ENCODE results near the gene UQCC2.
A peak's percentile ranks its signal among the peaks of the same experiment; 100 is the strongest.

Gene UQCC2

GRCh38 chr6:33696548-33697518 lies 14.7 kb downstream of the UQCC2 start:
- Mint-ChIP-seq H3K27ac (peak overlapping the region; percentile 92), H3K36me3 (ENCODE audit: low read depth) (peaks cover 42% of the 10 kb centered on the region), H3K9me3 (no peaks in the 10 kb centered on the region), H3K27me3 (no peaks in the 10 kb centered on the region), H3K4me3 (no peak overlapping the region), H3K4me1 (peaks cover 76% of the 10 kb centered on the region)
- ATAC-seq (no peak), DNase-seq (no peak)

DNA sequence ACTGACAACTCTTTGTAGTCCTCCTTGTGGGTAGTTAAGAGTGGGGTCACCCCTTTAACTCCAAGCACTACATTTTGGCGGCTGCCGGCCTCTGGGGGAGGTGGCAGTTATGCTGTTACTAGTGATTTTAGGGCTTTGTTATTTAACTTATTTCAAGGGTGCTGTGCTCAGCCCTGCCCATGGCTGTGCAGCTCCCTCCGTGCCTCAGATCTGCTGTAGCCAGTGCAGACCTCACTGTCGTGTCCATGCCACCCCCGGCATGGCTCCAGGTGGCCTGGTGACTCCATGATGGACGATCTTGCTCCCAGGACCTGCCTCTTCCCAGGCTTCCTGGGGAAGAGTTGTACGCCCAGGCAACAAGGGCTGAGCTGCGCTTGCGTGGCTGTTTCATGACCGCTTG lies 15.4 kb downstream of the UQCC2 start:
- H3K27ac Mint-ChIP-seq = peak overlapping the region; percentile 92

GRCh38 chr6:33695451-33695887 lies 16.0 kb downstream of the UQCC2 start:
- H3K4me1 Mint-ChIP-seq = peaks cover 82% of the 10 kb centered on the region
- H3K4me3 Mint-ChIP-seq = no peak overlapping the region
- DNase-seq = no peak
- ATAC-seq = no peak
- H3K36me3 Mint-ChIP-seq (ENCODE audit: low read depth) = peaks cover 52% of the 10 kb centered on the region
- H3K27me3 Mint-ChIP-seq = no peaks in the 10 kb centered on the region
- H3K27ac Mint-ChIP-seq = peak overlapping the region; percentile 92
- no peaks in the 10 kb centered on the region for H3K9me3 Mint-ChIP-seq

More for the DNA sequence above, 15.4 kb downstream of the UQCC2 start:
- peaks cover 48% of the 10 kb centered on the region for H3K36me3 Mint-ChIP-seq (ENCODE audit: low read depth)
- ATAC-seq (no peak), DNase-seq (no peak)
- H3K4me1 Mint-ChIP-seq = peaks cover 82% of the 10 kb centered on the region
- no peaks in the 10 kb centered on the region for H3K9me3 Mint-ChIP-seq
- H3K4me3 Mint-ChIP-seq = no peak overlapping the region
- no peaks in the 10 kb centered on the region for H3K27me3 Mint-ChIP-seq

DNA sequence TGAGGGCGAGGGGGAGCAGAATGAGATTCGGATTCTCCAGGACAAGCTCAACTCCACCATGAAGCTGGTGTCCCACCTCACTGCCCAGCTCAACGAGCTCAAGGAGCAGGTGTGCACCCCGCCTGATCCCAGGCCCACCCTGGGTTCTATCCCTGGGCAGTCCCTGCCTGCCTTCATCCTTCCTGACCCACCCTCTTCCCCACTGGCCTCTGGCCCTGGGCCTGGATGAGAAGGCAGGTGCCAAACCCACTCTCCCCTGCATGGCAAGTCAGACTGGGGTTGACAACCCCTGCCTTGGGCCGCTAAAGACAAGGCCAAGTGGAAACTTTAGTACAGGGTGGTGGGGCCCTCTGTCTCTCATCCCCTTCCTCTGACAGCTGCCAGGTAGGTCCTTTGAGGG lies 16.5 kb downstream of the UQCC2 start:
- DNase-seq (no peak), ATAC-seq (peak; percentile 3)
- H3K4me3 Mint-ChIP-seq = peak overlapping the region; percentile 56
- peak overlapping the region; percentile 92 for H3K27ac Mint-ChIP-seq
- H3K9me3 Mint-ChIP-seq = no peaks in the 10 kb centered on the region
- H3K36me3 Mint-ChIP-seq (ENCODE audit: low read depth) = peaks cover 48% of the 10 kb centered on the region
- peaks cover 77% of the 10 kb centered on the region for H3K4me1 Mint-ChIP-seq
- H3K27me3 Mint-ChIP-seq = no peaks in the 10 kb centered on the region

- peaks cover 48% of the 10 kb centered on the region for H3K36me3 Mint-ChIP-seq (ENCODE audit: low read depth)
- H3K27ac Mint-ChIP-seq = peak overlapping the region; percentile 92
- peak; percentile 84 for ATAC-seq
- no peaks in the 10 kb centered on the region for H3K27me3 Mint-ChIP-seq
- H3K4me1 Mint-ChIP-seq = peaks cover 76% of the 10 kb centered on the region
- peak overlapping the region; percentile 56 for H3K4me3 Mint-ChIP-seq
- H3K9me3 Mint-ChIP-seq = no peaks in the 10 kb centered on the region
- DNase-seq = peak; percentile 71
These were observed 17.0 kb downstream of the UQCC2 start for GRCh38 chr6:33694401-33694931.

DNA sequence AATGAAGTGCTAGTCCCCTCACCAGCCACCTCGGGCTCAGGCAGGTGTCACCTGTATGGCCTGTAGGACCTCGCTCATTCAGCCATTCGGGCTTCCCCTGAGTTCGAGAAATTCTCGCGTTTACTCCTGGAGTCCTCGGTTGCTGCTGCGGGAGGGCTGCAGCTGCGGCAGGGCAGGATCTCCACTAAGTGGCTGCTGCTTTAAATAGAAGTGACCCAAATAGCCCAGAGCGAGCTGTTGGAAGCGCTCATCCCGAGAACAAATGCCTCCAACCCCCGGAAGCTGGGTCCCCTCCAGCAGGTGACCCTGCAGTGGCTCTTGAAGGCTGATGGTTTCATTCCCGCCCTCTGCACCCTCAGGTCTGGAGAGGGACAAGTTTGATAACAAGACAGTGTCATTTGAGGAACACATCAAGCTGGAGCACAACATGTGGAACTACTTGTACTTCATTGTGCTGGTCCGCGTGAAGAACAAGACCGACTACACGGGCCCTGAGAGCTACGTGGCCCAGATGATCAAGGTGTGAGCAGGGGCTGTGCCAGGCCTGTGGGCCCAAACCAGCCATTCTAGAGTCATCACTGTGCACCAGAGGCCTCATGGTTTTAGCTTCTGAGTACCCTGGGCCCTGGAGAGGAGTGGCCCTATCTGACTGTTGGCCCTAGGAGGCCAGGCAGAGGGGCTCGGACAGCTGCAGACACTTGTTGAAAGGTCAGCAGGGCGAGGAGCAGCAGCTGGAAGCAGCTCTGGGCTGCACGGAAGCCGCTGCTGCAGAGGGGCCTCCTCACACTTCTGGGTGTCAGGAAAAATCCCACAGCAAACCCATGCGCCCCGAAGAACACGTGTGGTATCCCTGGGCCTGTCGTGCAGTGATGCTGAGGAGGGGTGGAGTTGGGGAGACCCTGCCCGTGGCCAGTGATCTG lies 18.1 kb downstream of the UQCC2 start:
- peak overlapping the region; percentile 56 for H3K4me3 Mint-ChIP-seq

DNA sequence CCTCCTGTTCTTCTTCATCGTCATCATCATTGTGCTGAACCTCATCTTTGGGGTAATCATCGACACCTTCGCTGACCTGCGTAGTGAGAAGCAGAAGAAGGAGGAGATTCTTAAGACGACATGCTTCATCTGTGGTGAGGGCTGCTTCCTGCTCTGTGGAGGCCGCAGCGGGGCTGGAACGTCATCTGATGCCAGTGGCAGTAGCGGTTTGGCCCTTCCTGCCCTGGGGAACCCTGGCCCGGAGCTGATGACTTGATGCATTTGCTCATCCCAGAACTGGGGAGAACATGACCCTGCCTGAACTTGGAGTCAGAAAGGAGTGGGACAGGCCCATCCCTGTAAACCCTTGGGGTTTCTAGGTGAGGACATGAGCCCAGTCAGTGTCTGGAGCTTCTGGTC lies 18.7 kb downstream of the UQCC2 start:
- DNase-seq (peak; percentile 67), ATAC-seq (peak; percentile 67)
- peak overlapping the region; percentile 82 for H3K27ac Mint-ChIP-seq
- peaks cover 47% of the 10 kb centered on the region for H3K36me3 Mint-ChIP-seq (ENCODE audit: low read depth)
- H3K4me3 Mint-ChIP-seq = peak overlapping the region; percentile 27
- H3K9me3 Mint-ChIP-seq = no peaks in the 10 kb centered on the region
- no peaks in the 10 kb centered on the region for H3K27me3 Mint-ChIP-seq
- H3K4me1 Mint-ChIP-seq = peaks cover 68% of the 10 kb centered on the region

More for the DNA sequence above, 18.1 kb downstream of the UQCC2 start:
- H3K27me3 Mint-ChIP-seq = no peaks in the 10 kb centered on the region
- peaks cover 70% of the 10 kb centered on the region for H3K4me1 Mint-ChIP-seq
- H3K27ac Mint-ChIP-seq = peak overlapping the region; percentile 92
- H3K36me3 Mint-ChIP-seq (ENCODE audit: low read depth) = peaks cover 50% of the 10 kb centered on the region
- no peak for ATAC-seq
- no peak for DNase-seq
- no peaks in the 10 kb centered on the region for H3K9me3 Mint-ChIP-seq

DNA sequence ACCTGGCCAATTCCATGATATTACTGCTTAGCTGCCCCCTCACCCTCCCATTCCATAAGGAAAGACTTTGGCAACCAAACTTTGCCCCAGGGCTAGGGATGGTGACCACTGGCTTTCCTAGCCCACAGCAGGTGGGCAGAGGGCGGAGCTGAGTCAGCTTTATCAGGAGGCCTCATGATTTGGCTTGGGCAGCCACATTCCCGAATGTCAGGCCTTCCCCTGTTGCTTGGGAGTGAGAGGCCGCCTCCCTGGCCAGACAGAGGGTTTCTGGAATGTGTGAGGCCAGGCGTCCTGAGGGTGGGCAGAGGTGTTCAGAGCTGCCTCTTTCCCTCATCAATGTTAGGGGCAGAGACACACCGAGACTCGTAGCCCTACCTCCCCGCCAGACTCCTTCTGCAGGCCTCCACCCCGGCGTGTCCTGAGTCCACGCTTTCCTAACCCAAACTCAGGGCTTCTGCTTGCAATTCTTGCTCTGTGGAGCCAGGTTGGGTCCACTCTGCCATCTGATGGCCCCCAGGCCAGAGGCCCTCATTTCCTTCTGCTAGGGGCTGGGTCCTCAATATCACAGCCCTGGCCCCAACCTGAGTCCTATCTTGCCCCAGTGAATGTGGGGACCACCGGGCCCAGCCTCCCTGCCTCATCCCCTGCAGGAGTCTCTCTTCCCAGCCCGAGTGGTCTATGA lies 19.3 kb downstream of the UQCC2 start:
- H3K27ac Mint-ChIP-seq = peak overlapping the region; percentile 82
- H3K4me3 Mint-ChIP-seq = peak overlapping the region; percentile 27
- no peaks in the 10 kb centered on the region for H3K9me3 Mint-ChIP-seq
- DNase-seq (no peak), ATAC-seq (no peak)
- no peaks in the 10 kb centered on the region for H3K27me3 Mint-ChIP-seq
- H3K4me1 Mint-ChIP-seq = peaks cover 63% of the 10 kb centered on the region
- H3K36me3 Mint-ChIP-seq (ENCODE audit: low read depth) = peaks cover 43% of the 10 kb centered on the region

DNA sequence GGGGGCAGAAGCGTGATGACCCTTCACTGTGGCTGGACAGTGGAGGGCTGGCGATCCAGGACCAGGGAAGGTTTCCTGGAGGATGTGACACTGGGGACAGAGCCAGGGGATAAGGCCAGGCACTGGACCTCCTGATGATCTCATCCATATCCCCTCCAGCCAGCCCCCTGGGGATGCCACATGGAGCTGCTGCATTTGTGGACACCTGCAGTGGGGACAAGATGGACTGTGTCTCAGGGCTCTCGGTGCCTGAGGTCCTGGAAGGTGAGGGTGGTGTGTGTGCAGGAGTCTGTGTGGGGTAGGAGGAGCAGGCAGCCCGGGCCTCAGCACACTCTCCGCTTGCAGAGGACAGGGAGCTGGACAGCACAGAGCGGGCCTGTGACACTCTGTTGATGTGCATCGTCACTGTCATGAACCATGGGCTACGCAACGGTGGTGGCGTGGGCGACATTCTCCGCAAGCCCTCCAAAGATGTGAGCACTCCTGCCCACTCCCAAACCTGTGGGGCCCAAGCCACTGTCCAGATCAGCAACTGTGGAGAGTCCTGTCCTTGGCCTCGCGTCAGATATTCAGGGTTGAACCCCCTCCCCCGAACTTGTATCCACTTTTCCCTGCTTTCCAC lies 19.9 kb downstream of the UQCC2 start:
- H3K4me3 Mint-ChIP-seq = no peak overlapping the region
- H3K4me1 Mint-ChIP-seq = peaks cover 56% of the 10 kb centered on the region
- ATAC-seq = no peak
- peaks cover 44% of the 10 kb centered on the region for H3K36me3 Mint-ChIP-seq (ENCODE audit: low read depth)
- H3K9me3 Mint-ChIP-seq = no peaks in the 10 kb centered on the region
- no peaks in the 10 kb centered on the region for H3K27me3 Mint-ChIP-seq
- no peak overlapping the region for H3K27ac Mint-ChIP-seq
- no peak for DNase-seq

DNA sequence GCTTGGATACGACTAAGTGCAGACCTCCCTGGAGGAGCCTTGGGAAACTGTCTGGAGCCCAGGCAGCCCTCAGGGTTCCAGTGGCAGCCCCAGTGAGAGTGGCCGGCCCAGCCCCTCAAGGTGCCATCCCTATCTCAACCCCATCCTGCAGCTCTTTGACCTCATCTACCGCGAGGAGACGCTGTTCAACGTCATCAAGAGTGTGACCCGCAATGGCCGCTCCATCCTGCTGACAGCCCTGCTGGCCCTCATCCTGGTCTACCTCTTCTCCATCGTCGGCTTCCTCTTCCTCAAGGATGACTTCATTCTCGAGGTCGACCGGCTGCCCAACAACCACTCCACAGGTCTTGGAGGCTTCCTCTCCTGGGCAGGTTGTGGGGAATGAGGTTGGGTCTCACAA lies 20.7 kb downstream of the UQCC2 start:
- Mint-ChIP-seq H3K27ac (no peak overlapping the region), H3K9me3 (no peaks in the 10 kb centered on the region), H3K36me3 (ENCODE audit: low read depth) (peaks cover 43% of the 10 kb centered on the region), H3K4me3 (no peak overlapping the region), H3K4me1 (peaks cover 48% of the 10 kb centered on the region), H3K27me3 (no peaks in the 10 kb centered on the region)
- ATAC-seq = no peak
- no peak for DNase-seq

- H3K9me3 Mint-ChIP-seq = no peaks in the 10 kb centered on the region
- peaks cover 39% of the 10 kb centered on the region for H3K4me1 Mint-ChIP-seq
- peaks cover 44% of the 10 kb centered on the region for H3K36me3 Mint-ChIP-seq (ENCODE audit: low read depth)
- no peaks in the 10 kb centered on the region for H3K27me3 Mint-ChIP-seq
- ATAC-seq (no peak), DNase-seq (no peak)
- no peak overlapping the region for H3K27ac Mint-ChIP-seq
- no peak overlapping the region for H3K4me3 Mint-ChIP-seq
These were observed 21.6 kb downstream of the UQCC2 start for GRCh38 chr6:33689879-33690278.

DNA sequence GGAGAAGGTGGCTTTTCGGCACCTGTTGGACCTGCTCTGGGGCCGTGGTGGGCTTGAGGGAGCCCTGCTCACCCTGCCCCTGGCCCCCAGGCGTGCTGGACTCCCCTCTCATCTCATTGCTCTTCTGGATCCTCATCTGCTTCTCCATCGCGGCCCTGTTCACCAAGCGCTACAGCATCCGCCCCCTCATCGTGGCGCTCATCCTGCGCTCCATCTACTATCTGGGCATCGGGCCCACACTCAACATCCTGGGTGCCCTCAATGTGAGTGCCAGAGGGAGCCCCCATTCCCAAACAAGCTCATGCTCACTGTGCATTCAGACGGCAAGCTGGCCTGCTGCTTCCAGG lies 22.4 kb downstream of the UQCC2 start:
- DNase-seq = no peak
- H3K9me3 Mint-ChIP-seq = no peaks in the 10 kb centered on the region
- no peak overlapping the region for H3K4me3 Mint-ChIP-seq
- no peak for ATAC-seq
- peak overlapping the region; percentile 2 for H3K27ac Mint-ChIP-seq
- peaks cover 32% of the 10 kb centered on the region for H3K4me1 Mint-ChIP-seq
- H3K27me3 Mint-ChIP-seq = no peaks in the 10 kb centered on the region
- peaks cover 43% of the 10 kb centered on the region for H3K36me3 Mint-ChIP-seq (ENCODE audit: low read depth)

- peaks cover 28% of the 10 kb centered on the region for H3K4me1 Mint-ChIP-seq
- DNase-seq = no peak
- peaks cover 43% of the 10 kb centered on the region for H3K36me3 Mint-ChIP-seq (ENCODE audit: low read depth)
- H3K27ac Mint-ChIP-seq = no peak overlapping the region
- no peak overlapping the region for H3K4me3 Mint-ChIP-seq
- H3K9me3 Mint-ChIP-seq = no peaks in the 10 kb centered on the region
- H3K27me3 Mint-ChIP-seq = no peaks in the 10 kb centered on the region
- no peak for ATAC-seq
These were observed 22.9 kb downstream of the UQCC2 start for GRCh38 chr6:33688451-33689147.
